ENCODE results near the gene LDHD. TPM values are rescaled to one million over a fixed set of nuclear protein-coding genes. Genes with fewer than 3 reads are reported as not detected.

Gene LDHD
- total and polyA plus RNA-seq, 2 of the 8 experiments (the other 6 are each of a cell fraction or from before 2014, with no cell fraction given) = 14.9 to 18.2 TPM

GRCh38 chr16:75095204-75095621 lies 21.4 kb downstream of the LDHD start:
- no peak for DNase-seq (ENCODE audit: low read depth in 1 of 2, low spot score in 2 of 2)
- CTCF ChIA-PET (ENCODE audit: partially characterized antibody) = interaction anchor here (0.6 to 13.7 kb wide), 9 partner anchors 9 to 97 kb away, joined by 3 to 133 read pairs (median 5); no protein-coding TSS in a partner anchor
- no peak overlapping the region for H3K23ac ChIP-seq (ENCODE audit: insufficient read length)
- H3K56ac ChIP-seq (replicated peaks; ENCODE audit: insufficient read length, low read depth, low read length) = no peak overlapping the region
- no peak overlapping the region for H2BK120ac ChIP-seq (replicated peaks; ENCODE audit: low read depth, low read length)
- POLR2A ChIA-PET (ENCODE audit: partially characterized antibody) = interaction anchor here (1.0 to 1.6 kb wide), 3 partner anchors 14 to 16 kb away, joined by 3 to 5 read pairs (median 4); no protein-coding TSS in a partner anchor
- H3K14ac ChIP-seq (ENCODE audit: insufficient read length) = no peak overlapping the region
- no peak overlapping the region for H3K4ac ChIP-seq (replicated peaks; ENCODE audit: insufficient read length, low read depth, low read length)
- no peak for FAIRE-seq
- no peak overlapping the region for H4K5ac ChIP-seq (ENCODE audit: insufficient read length, low read depth, low read length)
- H3K79me1 ChIP-seq (ENCODE audit: low read depth, low read length) = peaks cover 14% of the 10 kb centered on the region
- H3K79me2 ChIP-seq (ENCODE audit: control insufficient read depth in 1 of 2, insufficient read depth in 2 of 2, low read length in 2 of 2) = peaks cover 0 to 31% of the 10 kb centered on the region in 2 experiments; a peak in 2 of 4 replicates
- H3K4me2 ChIP-seq (ENCODE audit: insufficient read depth in 1 of 2, low read depth in 2 of 2, low read length in 2 of 2) = no peak overlapping the region
- H4K8ac ChIP-seq (ENCODE audit: extremely low read depth, insufficient read depth, low read length) = no peak overlapping the region
- H4K91ac ChIP-seq (replicated peaks; ENCODE audit: insufficient read length, low read length) = no peak overlapping the region
- no peak overlapping the region for H2AFZ ChIP-seq (ENCODE audit: low read length)
- H3K27me3 ChIP-seq (replicated peaks in 1 of 4; ENCODE audit: control insufficient read depth in 3 of 4, extremely low read depth in 1 of 4, insufficient read depth in 3 of 4, low read length in 3 of 4) = no peaks in the 10 kb centered on the region
- peaks cover 8 to 20% of the 10 kb centered on the region in 2 experiments for H4K20me1 ChIP-seq (replicated peaks in 1 of 2; ENCODE audit: control insufficient read depth in 1 of 2, insufficient read depth in 2 of 2, low read length in 2 of 2)
- H3K9ac ChIP-seq (replicated peaks in 1 of 4; ENCODE audit: extremely low read depth in 1 of 4, low read depth in 3 of 4, low read length in 3 of 4) = no peak overlapping the region
- 87% methylated on average over 11 of the region's 14 CpGs; no CpG with 5 or more reads in 1 of the 2 experiments for WGBS, 2 experiments (ENCODE audit: extremely low coverage in 1 of 2, insufficient coverage in 1 of 2, insufficient read length in 1 of 2, insufficient replicate concordance in 2 of 2, low coverage in 1 of 2, low lambda C conversion rate in 2 of 2, missing lambda C conversion rate in 1 of 2)
- H2BK20ac ChIP-seq (ENCODE audit: low read length) = no peak overlapping the region; the same call in 1 of the 2 replicates
- peak overlapping the region; percentile 88; the same call in 1 of the 2 replicates for H2AK5ac ChIP-seq (ENCODE audit: low read depth, low read length)
- H2BK12ac ChIP-seq (ENCODE audit: low read depth, low read length) = no peak overlapping the region
- no peaks in the 10 kb centered on the region for H3K9me3 ChIP-seq (ENCODE audit: insufficient read depth in 2 of 2, low read depth in 1 of 2, low read length in 1 of 2)
- TF ChIP-seq KDM4A (IDR thresholded peaks at IDR 0.05; ENCODE audit: low read depth, low read length, severe bottlenecking) (no peak), RAD21 (IDR thresholded peaks at IDR 0.05 in 1 of 2, conservative IDR thresholded peaks at IDR 0.05 in 1 of 2; ENCODE audit: low read depth in 2 of 2, low read length in 2 of 2) (0 out of 4 replicates have a peak, but pooled peaks of 1 of the 2 experiments have one; percentile 2), CTCF (IDR thresholded peaks at IDR 0.05; ENCODE audit: control extremely low read depth in 1 of 3, insufficient read depth in 1 of 3, low read depth in 1 of 3, low read length in 3 of 3) (peak; percentile 8 to 33 (median 21); a peak in 2 of 4 replicates), MAX (IDR thresholded peaks at IDR 0.05) (peak; percentile 54), USF2 (IDR thresholded peaks at IDR 0.05; ENCODE audit: low read length) (no peak), KDM5A (IDR thresholded peaks at IDR 0.05; ENCODE audit: low read length) (no peak), BACH1 (IDR thresholded peaks at IDR 0.05; ENCODE audit: low read length) (no peak)
- H3K36me3 ChIP-seq (ENCODE audit: control insufficient read depth in 2 of 4, insufficient read depth in 4 of 4, low read length in 3 of 4) = no peaks in the 10 kb centered on the region
- H3K27ac ChIP-seq (ENCODE audit: low read depth, low read length) = no peak overlapping the region
- H3K4me3 ChIP-seq (ENCODE audit: extremely low read depth in 1 of 4, insufficient read depth in 2 of 4, low read depth in 3 of 4, low read length in 4 of 4) = no peak overlapping the region
- peak overlapping the region; percentile 53; the same call in 1 of the 2 replicates for H2BK15ac ChIP-seq (ENCODE audit: low read length)
- H2BK5ac ChIP-seq (ENCODE audit: low read depth, low read length) = peak overlapping the region; percentile 69; the same call in 1 of the 2 replicates
- H3K23me2 ChIP-seq (ENCODE audit: low read depth, low read length) = no peaks in the 10 kb centered on the region
- H3K18ac ChIP-seq (ENCODE audit: extremely low read depth, low read length) = peak overlapping the region; percentile 39; the same call in 1 of the 2 replicates
- H3K4me1 ChIP-seq (replicated peaks in 1 of 4; ENCODE audit: control insufficient read depth in 3 of 4, insufficient read depth in 4 of 4, low read length in 3 of 4) = peaks cover 15 to 47% (median 33%) of the 10 kb centered on the region in 4 experiments

Data from H1 (cell line).